Hepatocyte (in vitro differentiated cells): Measurements from ENCODE around the gene TFCP2. TPM values are rescaled to one million over a fixed set of nuclear protein-coding genes. Genes with fewer than 3 reads are reported as not detected.

Source experiments
- DNase-seq: peaks from one replicate; pipeline ENCODE4 v3.0.0-alpha.2; 2016; ENCODE audit warnings: low spot score
- H2AFZ ChIP-seq: fragments of 200-600 bp; sonication (generic); 2 replicates; pipeline ENCODE4 v1.6.0; 2016; ENCODE audit warnings: antibody characterized with exemption, mild to moderate bottlenecking
- H3K27ac ChIP-seq: fragments of 200-600 bp; sonication (generic); 2 replicates; pipeline ENCODE4 v1.5.1; 2016; ENCODE audit warnings: mild to moderate bottlenecking
- H3K27me3 ChIP-seq: fragments of 200-600 bp; sonication (generic); 2 replicates; pipeline ENCODE4 v1.6.1; 2016
- H3K36me3 ChIP-seq: fragments of 200-600 bp; sonication (generic); replicated peaks from 2 replicates; pipeline ENCODE4 v1.5.1; 2016; ENCODE audit warnings: low read depth; ENCODE audit not compliant: insufficient read depth
- H3K4me1 ChIP-seq: fragments of 200-600 bp; sonication (generic); 2 replicates; pipeline ENCODE4 v1.5.1; 2016; ENCODE audit warnings: mild to moderate bottlenecking, moderate library complexity; ENCODE audit not compliant: insufficient read depth
- H3K4me2 ChIP-seq: fragments of 200-600 bp; sonication (generic); 2 replicates; pipeline ENCODE4 v1.6.0; 2016
- H3K4me3 ChIP-seq: fragments of 200-600 bp; sonication (generic); 2 replicates; pipeline ENCODE4 v1.5.1; 2016; ENCODE audit warnings: mild to moderate bottlenecking
- H3K79me2 ChIP-seq: fragments of 200-600 bp; sonication (generic); 2 replicates; pipeline ENCODE4 v1.6.0; 2017; ENCODE audit warnings: mild to moderate bottlenecking
- H3K9me2 ChIP-seq: fragments of 200-600 bp; sonication (generic); replicated peaks from 2 replicates; pipeline ENCODE4 v1.6.0; 2017; ENCODE audit warnings: mild to moderate bottlenecking; ENCODE audit not compliant: insufficient read depth
- H3K9me3 ChIP-seq: fragments of 200-600 bp; sonication (generic); 2 replicates; pipeline ENCODE4 v1.5.1; 2016; ENCODE audit warnings: low read depth, mild to moderate bottlenecking
- H4K20me1 ChIP-seq: fragments of 200-600 bp; sonication (generic); 2 replicates; pipeline ENCODE4 v1.6.0; 2016; ENCODE audit warnings: mild to moderate bottlenecking; ENCODE audit not compliant: insufficient read depth, poor library complexity, severe bottlenecking
- CTCF ChIP-seq: fragments of 200-600 bp; sonication (generic); IDR thresholded peaks from 2 replicates; pipeline ENCODE4 v1.5.1; 2016; ENCODE audit warnings: antibody characterized with exemption, mild to moderate bottlenecking; ENCODE audit not compliant: poor library complexity
- EZH2 ChIP-seq: fragments of 200-600 bp; sonication (generic); IDR thresholded peaks from 2 replicates; pipeline ENCODE4 v1.6.1; 2016; ENCODE audit warnings: antibody characterized with exemption, mild to moderate bottlenecking, borderline replicate concordance
- EZH2phosphoT487 ChIP-seq: fragments of 200-600 bp; sonication (generic); IDR thresholded peaks from one replicate; pipeline ENCODE4 v1.6.1; 2018; ENCODE audit warnings: antibody characterized with exemption, mild to moderate bottlenecking, low read depth, moderate library complexity; ENCODE audit not compliant: unreplicated experiment, severe bottlenecking
- WGBS: methylation state at CpG from one replicate; pipeline ENCODE4 v1.1.6; 2016; ENCODE audit warnings: low lambda C conversion rate; ENCODE audit errors: missing lambda C conversion rate; 5-methylcytosine and 5-hydroxymethylcytosine counted together
- polyA plus RNA-seq: library from polyadenylated mRNA; unstranded; fragments of >200 nt; fragmentation: Nextera tagmentation; extraction: Ambion mirVana; gene quantifications from 2 replicates; pipeline ENCODE4 v1.2.1, GENCODE V29; 2016
- total RNA-seq: library from RNA; depleted of rRNA; stranded (reverse); fragments of >200 nt; gene quantifications from 2 replicates; pipeline ENCODE4 v1.2.3, GENCODE V29; 2014

Gene TFCP2
- total and polyA plus RNA-seq, 2 experiments from 2014 or later: 6.9 to 10.4 TPM

GRCh38 chr12:51187370-51187987 is 14.5 kb upstream of the TFCP2 start:
- Histone ChIP-seq H3K79me2 (no peaks in the 10 kb centered on the region), H3K27ac (no peak overlapping the region), H4K20me1 (no peaks in the 10 kb centered on the region), H3K9me2 (no peaks in the 10 kb centered on the region), H3K36me3 (no peaks in the 10 kb centered on the region), H3K27me3 (no peaks in the 10 kb centered on the region), H3K4me1 (no peaks in the 10 kb centered on the region), H3K4me2 (no peak overlapping the region), H3K9me3 (no peaks in the 10 kb centered on the region), H3K4me3 (no peak overlapping the region), H2AFZ (no peak overlapping the region)
- DNase-seq: no peak
- TF ChIP-seq CTCF: no peak
- no peak for TF ChIP-seq EZH2phosphoT487
- no peak for TF ChIP-seq EZH2
- 78% methylated on average over 5 of the region's 5 CpGs for WGBS

DNA sequence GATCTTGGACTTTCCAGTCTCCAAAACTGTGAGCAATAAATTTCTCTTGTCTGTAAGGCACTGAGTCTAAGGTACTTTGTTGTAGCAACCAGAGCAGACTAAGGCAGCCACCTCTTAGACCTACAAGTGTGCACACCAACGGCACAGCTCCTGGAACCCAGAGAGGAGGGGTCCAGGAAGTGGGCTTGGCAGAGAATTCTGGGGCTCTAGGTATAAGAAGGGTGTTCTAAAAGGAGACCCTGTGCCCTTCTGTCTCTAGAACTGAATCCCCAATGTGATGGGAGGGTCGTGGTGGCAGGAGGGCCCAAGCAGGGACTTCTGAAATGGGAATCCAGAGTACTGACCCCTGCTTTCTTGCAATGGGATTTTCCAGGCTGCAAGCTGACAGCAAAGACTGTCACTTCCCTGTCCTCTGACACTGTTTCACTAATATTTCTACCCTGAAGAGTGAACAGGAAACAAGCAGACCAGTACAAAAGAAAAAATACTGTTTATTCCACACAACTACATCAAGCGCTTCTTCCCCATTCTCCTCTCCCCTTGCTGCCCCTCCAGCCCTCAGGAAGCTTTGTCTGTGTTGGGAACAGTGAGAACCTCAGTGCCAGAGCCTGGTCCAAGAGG is 13.6 kb upstream of the TFCP2 start:
- Histone ChIP-seq H3K79me2 (no peaks in the 10 kb centered on the region), H3K9me3 (no peaks in the 10 kb centered on the region), H3K27me3 (no peaks in the 10 kb centered on the region), H4K20me1 (no peaks in the 10 kb centered on the region), H3K27ac (no peak overlapping the region), H3K4me1 (no peaks in the 10 kb centered on the region), H2AFZ (no peak overlapping the region), H3K4me2 (no peak overlapping the region), H3K9me2 (no peaks in the 10 kb centered on the region), H3K36me3 (no peaks in the 10 kb centered on the region), H3K4me3 (no peak overlapping the region)
- WGBS: 71% methylated on average over 3 of the region's 3 CpGs
- TF ChIP-seq EZH2 (no peak), EZH2phosphoT487 (no peak), CTCF (no peak)
- no peak for DNase-seq

DNA sequence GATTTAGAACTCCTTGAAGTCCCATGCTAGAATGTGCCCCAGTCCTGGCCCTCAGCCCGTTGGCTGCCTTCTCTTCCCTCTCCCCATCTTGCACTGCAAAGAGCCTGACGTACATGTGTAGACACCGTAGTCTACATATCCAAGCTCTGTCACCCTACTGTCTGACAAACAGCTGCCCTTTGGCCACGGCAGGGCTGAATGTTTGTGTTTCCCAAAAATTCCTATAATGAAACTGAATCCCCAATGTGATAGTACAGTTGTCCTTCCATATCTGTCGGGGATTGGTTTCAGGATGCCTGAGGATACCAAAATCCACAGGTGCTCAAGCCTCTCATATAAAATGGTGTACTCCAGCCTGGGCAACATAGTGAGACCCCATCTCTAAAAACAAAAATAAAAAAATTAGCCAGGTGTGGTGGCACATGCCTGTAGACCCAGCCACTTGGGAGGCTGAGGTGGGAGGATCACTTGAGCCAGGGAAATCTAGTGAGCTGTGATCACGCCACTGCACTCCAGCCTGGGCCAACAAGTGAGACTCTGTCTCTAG is 12.3 kb upstream of the TFCP2 start:
- Histone ChIP-seq H3K36me3 (no peaks in the 10 kb centered on the region), H4K20me1 (no peaks in the 10 kb centered on the region), H3K9me2 (no peaks in the 10 kb centered on the region), H3K9me3 (no peaks in the 10 kb centered on the region), H3K4me2 (no peak overlapping the region), H3K4me1 (no peaks in the 10 kb centered on the region), H2AFZ (no peak overlapping the region), H3K27ac (no peak overlapping the region), H3K79me2 (no peaks in the 10 kb centered on the region), H3K4me3 (no peak overlapping the region), H3K27me3 (no peaks in the 10 kb centered on the region)
- TF ChIP-seq CTCF (no peak), EZH2 (no peak), EZH2phosphoT487 (no peak)
- DNase-seq: no peak
- WGBS: 94% methylated on average over 6 of the region's 6 CpGs
